ENCODE measurements around the gene TOX3.

Gene TOX3

GRCh38 chr16:52441886-52442285 is 105.1 kb downstream of the TOX3 start:
- no peak for DNase-seq

GRCh38 chr16:52440248-52440647 is 106.7 kb downstream of the TOX3 start:
- no peak for DNase-seq

GRCh38 chr16:52439750-52440149 is 107.2 kb downstream of the TOX3 start:
- DNase-seq = no peak

- no peak for DNase-seq
Measured at GRCh38 chr16:52439171-52439701, 107.7 kb downstream of the TOX3 start.

- no peak for DNase-seq
Measured at GRCh38 chr16:52437277-52437670, 109.7 kb downstream of the TOX3 start.

- no peak for DNase-seq
Measured at GRCh38 chr16:52436339-52437276, 110.3 kb downstream of the TOX3 start.

- no peak for DNase-seq
Measured at GRCh38 chr16:52434224-52434623, 112.7 kb downstream of the TOX3 start.

GRCh38 chr16:52433643-52434042 is 113.3 kb downstream of the TOX3 start:
- no peak for DNase-seq

GRCh38 chr16:52424591-52424990 is 122.4 kb downstream of the TOX3 start:
- no peak for DNase-seq

- no peak for DNase-seq
Measured at GRCh38 chr16:52422307-52422706, 124.6 kb downstream of the TOX3 start.

GRCh38 chr16:52418201-52418600 is 128.7 kb downstream of the TOX3 start:
- no peak for DNase-seq

GRCh38 chr16:52416888-52417287 is 130.1 kb downstream of the TOX3 start:
- DNase-seq = no peak

- no peak for DNase-seq
Measured at GRCh38 chr16:52411011-52411410, 135.9 kb downstream of the TOX3 start.

GRCh38 chr16:52408191-52408845 is 138.6 kb downstream of the TOX3 start:
- DNase-seq = no peak

GRCh38 chr16:52407778-52408177 is 139.2 kb downstream of the TOX3 start:
- no peak for DNase-seq

GRCh38 chr16:52405441-52405840 is 141.5 kb downstream of the TOX3 start:
- no peak for DNase-seq

- no peak for DNase-seq
Measured at GRCh38 chr16:52404546-52404945, 142.4 kb downstream of the TOX3 start.

GRCh38 chr16:52399116-52399515 is 147.8 kb downstream of the TOX3 start:
- no peak for DNase-seq

GRCh38 chr16:52398491-52398960 is 148.4 kb downstream of the TOX3 start:
- no peak for DNase-seq

GRCh38 chr16:52398021-52398420 is 148.9 kb downstream of the TOX3 start:
- DNase-seq = no peak

GRCh38 chr16:52393448-52393847 is 153.5 kb downstream of the TOX3 start:
- no peak for DNase-seq

- no peak for DNase-seq
Measured at GRCh38 chr16:52389045-52389444, 157.9 kb downstream of the TOX3 start.

Measured in fibroblast of skin of right biceps (primary cell).